ENCODE results near the gene AGRN.

Gene AGRN

GRCh38 chr1:1038694-1039093, 18.8 kb downstream of the AGRN start:
- DNase-seq (ENCODE audit: low read depth): no peak

- DNase-seq (ENCODE audit: low read depth): no peak
Observed at GRCh38 chr1:1039145-1039910, 19.4 kb downstream of the AGRN start.

- DNase-seq (ENCODE audit: low read depth): peak; percentile 65
Observed at GRCh38 chr1:1040004-1040991, 20.4 kb downstream of the AGRN start.

- no peak for DNase-seq (ENCODE audit: low read depth)
Observed at GRCh38 chr1:1041092-1041523, 21.2 kb downstream of the AGRN start.

- no peak for DNase-seq (ENCODE audit: low read depth)
Observed at GRCh38 chr1:1041873-1042272, 22.0 kb downstream of the AGRN start.

- DNase-seq (ENCODE audit: low read depth): no peak
Observed at GRCh38 chr1:1042835-1043234, 22.9 kb downstream of the AGRN start.

GRCh38 chr1:1043411-1043810, 23.5 kb downstream of the AGRN start:
- DNase-seq (ENCODE audit: low read depth): no peak

- no peak for DNase-seq (ENCODE audit: low read depth)
Observed at GRCh38 chr1:1043921-1044320, 24.0 kb downstream of the AGRN start.

- no peak for DNase-seq (ENCODE audit: low read depth)
Observed at GRCh38 chr1:1044455-1045078, 24.6 kb downstream of the AGRN start.

GRCh38 chr1:1045129-1045528, 25.2 kb downstream of the AGRN start:
- no peak for DNase-seq (ENCODE audit: low read depth)

- no peak for DNase-seq (ENCODE audit: low read depth)
Observed at GRCh38 chr1:1046243-1046642, 26.3 kb downstream of the AGRN start.

- DNase-seq (ENCODE audit: low read depth): no peak
Observed at GRCh38 chr1:1046767-1047166, 26.8 kb downstream of the AGRN start.

GRCh38 chr1:1047407-1047806, 27.5 kb downstream of the AGRN start:
- DNase-seq (ENCODE audit: low read depth): no peak

GRCh38 chr1:1047963-1048362, 28.0 kb downstream of the AGRN start:
- DNase-seq (ENCODE audit: low read depth): no peak

GRCh38 chr1:1048765-1049164, 28.8 kb downstream of the AGRN start:
- no peak for DNase-seq (ENCODE audit: low read depth)

GRCh38 chr1:1049318-1050165, 29.6 kb downstream of the AGRN start:
- DNase-seq (ENCODE audit: low read depth): no peak

- DNase-seq (ENCODE audit: low read depth): no peak
Observed at GRCh38 chr1:1050577-1051052, 30.7 kb downstream of the AGRN start.

GRCh38 chr1:1051127-1051810, 31.3 kb downstream of the AGRN start:
- DNase-seq (ENCODE audit: low read depth): no peak

GRCh38 chr1:1052003-1052840, 32.3 kb downstream of the AGRN start:
- no peak for DNase-seq (ENCODE audit: low read depth)

- no peak for DNase-seq (ENCODE audit: low read depth)
Observed at GRCh38 chr1:1053022-1053421, 33.1 kb downstream of the AGRN start.
